Measurements from ENCODE around the gene DSCAM. TPM values are rescaled to one million over a fixed set of nuclear protein-coding genes. Genes with fewer than 3 reads are reported as not detected.

Gene DSCAM
- total RNA-seq, 1 donor from 2014 or later, result 0.06 TPM

- no peak overlapping the region for H3K4me3 ChIP-seq (ENCODE audit: low read depth, low read length)
Observed at GRCh38 chr21:40402884-40403582, 443.9 kb downstream of the DSCAM start.

GRCh38 chr21:40395732-40396131 is 451.2 kb downstream of the DSCAM start:
- no peak overlapping the region for H3K4me3 ChIP-seq (ENCODE audit: low read depth, low read length)
- no peak for DNase-seq (ENCODE audit: low read depth)
- TF ChIP-seq CTCF (conservative IDR thresholded peaks at IDR 0.05; ENCODE audit: low read depth, low read length), result no peak

More at GRCh38 chr21:40402884-40403582, 443.9 kb downstream of the DSCAM start:
- DNase-seq (ENCODE audit: low read depth), result no peak
- no peak for TF ChIP-seq CTCF (conservative IDR thresholded peaks at IDR 0.05; ENCODE audit: low read depth, low read length)

- TF ChIP-seq CTCF (conservative IDR thresholded peaks at IDR 0.05; ENCODE audit: low read depth, low read length), result no peak
- no peak for DNase-seq (ENCODE audit: low read depth)
- H3K4me3 ChIP-seq (ENCODE audit: low read depth, low read length), result no peak overlapping the region
Observed at GRCh38 chr21:40393066-40393465, 453.9 kb downstream of the DSCAM start.

GRCh38 chr21:40388046-40388445 is 458.9 kb downstream of the DSCAM start:
- DNase-seq (ENCODE audit: low read depth), result no peak
- no peak for TF ChIP-seq CTCF (conservative IDR thresholded peaks at IDR 0.05; ENCODE audit: low read depth, low read length)
- H3K4me3 ChIP-seq (ENCODE audit: low read depth, low read length), result no peak overlapping the region

- no peak overlapping the region for H3K4me3 ChIP-seq (ENCODE audit: low read depth, low read length)
- TF ChIP-seq CTCF (conservative IDR thresholded peaks at IDR 0.05; ENCODE audit: low read depth, low read length), result no peak
- DNase-seq (ENCODE audit: low read depth), result no peak
Observed at GRCh38 chr21:40386981-40387747, 459.8 kb downstream of the DSCAM start.

- no peak for DNase-seq (ENCODE audit: low read depth)
- TF ChIP-seq CTCF (conservative IDR thresholded peaks at IDR 0.05; ENCODE audit: low read depth, low read length), result peak; percentile 85
- H3K4me3 ChIP-seq (ENCODE audit: low read depth, low read length), result no peak overlapping the region
Observed at GRCh38 chr21:40386294-40386911, 460.6 kb downstream of the DSCAM start.

Measured in epithelial cell of proximal tubule (primary cell).